Non-pigmented ciliary epithelial cell (primary cell): ENCODE results near the gene ABCA5.
"Not testable (repeated sequence)": the region's sequence is repeated elsewhere in the genome, so short reads cannot be mapped to it uniquely, and the experiment has no call there.

Source experiments
- DNase-seq: peaks from one replicate; pipeline ENCODE4 v3.0.0-alpha.2; 2010; ENCODE audit warnings: low read depth

ABCA5 gene

GRCh38 chr17:69208640-69209039 is 118.3 kb downstream of the ABCA5 start:
- DNase-seq, result no peak

GRCh38 chr17:69207151-69207550 is 119.8 kb downstream of the ABCA5 start:
- no peak for DNase-seq

DNA sequence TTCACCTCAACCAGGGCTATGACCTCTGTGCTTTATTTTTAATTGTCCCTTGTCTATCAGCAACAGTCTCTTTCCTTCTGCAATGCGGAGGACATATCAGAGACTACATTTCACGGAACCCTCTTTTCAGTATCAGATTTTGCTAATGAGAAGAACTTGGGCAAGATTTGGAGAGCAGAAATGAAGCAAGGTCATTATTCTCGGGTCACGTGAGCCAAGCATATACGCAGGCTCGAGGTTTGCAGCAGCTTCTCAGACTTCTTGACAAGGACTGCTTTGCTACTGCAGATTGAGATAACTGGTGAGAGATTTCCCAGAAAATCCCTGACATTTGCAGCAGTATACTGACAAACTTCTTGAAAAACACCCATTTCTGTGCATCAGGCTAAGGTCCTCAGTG is 128.7 kb downstream of the ABCA5 start:
- no peak for DNase-seq

GRCh38 chr17:69196105-69196653 is 130.8 kb downstream of the ABCA5 start:
- DNase-seq, result not testable (repeated sequence)
